Measurements from ENCODE around the gene BEND6.
"Not testable (repeated sequence)": the region's sequence is repeated elsewhere in the genome, so short reads cannot be mapped to it uniquely, and the experiment has no call there.

BEND6 gene

GRCh38 chr6:56978530-56978929 is 23.6 kb downstream of the BEND6 start:
- DNase-seq (ENCODE audit: low read depth, low spot score) = no peak

- no peak for DNase-seq (ENCODE audit: low read depth, low spot score)
Observed at GRCh38 chr6:56984361-56984760, 29.5 kb downstream of the BEND6 start.

GRCh38 chr6:56984884-56985283 is 30.0 kb downstream of the BEND6 start:
- no peak for DNase-seq (ENCODE audit: low read depth, low spot score)

- no peak for DNase-seq (ENCODE audit: low read depth, low spot score)
Observed at GRCh38 chr6:56986611-56987010, 31.7 kb downstream of the BEND6 start.

- no peak for DNase-seq (ENCODE audit: low read depth, low spot score)
Observed at GRCh38 chr6:56988145-56988544, 33.2 kb downstream of the BEND6 start.

- no peak for DNase-seq (ENCODE audit: low read depth, low spot score)
Observed at GRCh38 chr6:56992036-56992435, 37.1 kb downstream of the BEND6 start.

- DNase-seq (ENCODE audit: low read depth, low spot score) = no peak
Observed at GRCh38 chr6:56992703-56993102, 37.8 kb downstream of the BEND6 start.

- no peak for DNase-seq (ENCODE audit: low read depth, low spot score)
Observed at GRCh38 chr6:56995347-56995902, 40.5 kb downstream of the BEND6 start.

GRCh38 chr6:56996401-56996800 is 41.5 kb downstream of the BEND6 start:
- DNase-seq (ENCODE audit: low read depth, low spot score) = no peak

GRCh38 chr6:56999049-56999448 is 44.1 kb downstream of the BEND6 start:
- no peak for DNase-seq (ENCODE audit: low read depth, low spot score)

- not testable (repeated sequence) for DNase-seq (ENCODE audit: low read depth, low spot score)
Observed at GRCh38 chr6:56999748-57000147, 44.8 kb downstream of the BEND6 start.

- DNase-seq (ENCODE audit: low read depth, low spot score) = no peak
Observed at GRCh38 chr6:57002197-57002596, 47.3 kb downstream of the BEND6 start.

GRCh38 chr6:57004292-57004691 is 49.4 kb downstream of the BEND6 start:
- no peak for DNase-seq (ENCODE audit: low read depth, low spot score)

- DNase-seq (ENCODE audit: low read depth, low spot score) = no peak
Observed at GRCh38 chr6:57006101-57006500, 51.2 kb downstream of the BEND6 start.

- DNase-seq (ENCODE audit: low read depth, low spot score) = not testable (repeated sequence)
Observed at GRCh38 chr6:57008069-57008468, 53.2 kb downstream of the BEND6 start.

- no peak for DNase-seq (ENCODE audit: low read depth, low spot score)
Observed at GRCh38 chr6:57013521-57013926, 58.6 kb downstream of the BEND6 start.

GRCh38 chr6:57017069-57017468 is 62.2 kb downstream of the BEND6 start:
- no peak for DNase-seq (ENCODE audit: low read depth, low spot score)

- DNase-seq (ENCODE audit: low read depth, low spot score) = no peak
Observed at GRCh38 chr6:57017841-57018240, 62.9 kb downstream of the BEND6 start.

GRCh38 chr6:57019434-57019833 is 64.5 kb downstream of the BEND6 start:
- no peak for DNase-seq (ENCODE audit: low read depth, low spot score)

GRCh38 chr6:57021086-57021720 is 66.3 kb downstream of the BEND6 start:
- DNase-seq (ENCODE audit: low read depth, low spot score) = no peak

GRCh38 chr6:57024321-57024720 is 69.4 kb downstream of the BEND6 start:
- no peak for DNase-seq (ENCODE audit: low read depth, low spot score)

- DNase-seq (ENCODE audit: low read depth, low spot score) = no peak
Observed at GRCh38 chr6:57024775-57025174, 69.9 kb downstream of the BEND6 start.

- no peak for DNase-seq (ENCODE audit: low read depth, low spot score)
Observed at GRCh38 chr6:57026001-57026400, 71.1 kb downstream of the BEND6 start.

GRCh38 chr6:57027301-57027700 is 72.4 kb downstream of the BEND6 start:
- no peak for DNase-seq (ENCODE audit: low read depth, low spot score)

All from activated CD4-positive, CD25-positive, alpha-beta regulatory T cell treated with anti-CD3 and anti-CD28 coated beads, Interleukin-2, amount 50 U/mL, for 16 hours (primary cell).